NB4 (cell line): ENCODE results near the gene TRAPPC2L.

Source experiments
- DNase-seq: peaks from one replicate; pipeline ENCODE4 v3.0.0; 2010; ENCODE audit warnings: low read depth
- H3K4me3 ChIP-seq: one replicate; pipeline ENCODE4 v1.5.1; 2011; ENCODE audit warnings: mild to moderate bottlenecking, low read depth, low read length, moderate library complexity
- CTCF ChIP-seq: IDR thresholded peaks from one replicate; pipeline ENCODE4 v1.5.1; 2012; ENCODE audit warnings: low read depth, low read length
- MAX ChIP-seq: IDR thresholded peaks from 2 replicates; pipeline ENCODE4 v1.6.1; 2011; ENCODE audit warnings: low read depth, low read length
- MYC ChIP-seq: IDR thresholded peaks from 2 replicates; pipeline ENCODE4 v1.6.1; 2011; ENCODE audit warnings: low read depth, low read length
- POLR2A ChIP-seq: IDR thresholded peaks from 2 replicates; pipeline ENCODE4 v1.6.1; 2011; ENCODE audit warnings: mild to moderate bottlenecking; ENCODE audit not compliant: insufficient read length; ENCODE audit errors: extremely low read depth

Gene TRAPPC2L

GRCh38 chr16:88813269-88814143, 43.4 kb upstream of the TRAPPC2L start:
- no peak for DNase-seq
- TF ChIP-seq MAX (no peak), MYC (no peak), CTCF (no peak), POLR2A (no peak)
- H3K4me3 ChIP-seq: no peak overlapping the region

GRCh38 chr16:88814144-88814502, 42.8 kb upstream of the TRAPPC2L start:
- no peak for DNase-seq
- TF ChIP-seq MAX (no peak), MYC (no peak), CTCF (no peak), POLR2A (no peak)
- H3K4me3 ChIP-seq: no peak overlapping the region

GRCh38 chr16:88815227-88815626, 41.7 kb upstream of the TRAPPC2L start:
- DNase-seq: no peak
- H3K4me3 ChIP-seq: no peak overlapping the region
- TF ChIP-seq MYC (no peak), MAX (no peak), CTCF (no peak), POLR2A (no peak)

- no peak overlapping the region for H3K4me3 ChIP-seq
- TF ChIP-seq MYC: no peak; the same call in 1 of the 2 replicates
- TF ChIP-seq MAX: peak; percentile 49; the same call in 1 of the 2 replicates
- no peak for TF ChIP-seq POLR2A
- peak; percentile 96 for TF ChIP-seq CTCF
- peak; percentile 75 for DNase-seq
Measured at GRCh38 chr16:88815901-88816589, 40.9 kb upstream of the TRAPPC2L start.

GRCh38 chr16:88816736-88817535, 40.0 kb upstream of the TRAPPC2L start:
- DNase-seq: no peak
- TF ChIP-seq MAX: no peak
- TF ChIP-seq MYC: no peak
- TF ChIP-seq POLR2A: no peak
- TF ChIP-seq CTCF: no peak
- no peak overlapping the region for H3K4me3 ChIP-seq
